Uterus (tissue), 2 donors: ENCODE results near the gene TRABD2B.

Experiments
- POLR2A ChIP-seq, 2 donors: fragments of 450-650 bp; IDR thresholded peaks; one replicate each; pipeline ENCODE4 v1.6.1; 2016; ENCODE audit warnings: antibody characterized with exemption in 2 of 2, mild to moderate bottlenecking in 1 of 2, moderate library complexity in 1 of 2
- TF ChIP-seq, protein P1 (sequence below), 4 experiments: fragments of 200-600 bp in 2 of 4; fragments of 450-650 bp in 2 of 4; sonication (generic) in 2 of 4; IDR thresholded peaks; one replicate each; pipeline ENCODE4 v1.5.1; 2016 to 2019; ENCODE audit warnings: antibody characterized with exemption in 4 of 4, mild to moderate bottlenecking in 2 of 4, moderate library complexity in 1 of 4

GRCh38 chr1:47853852-47854251 is 143.3 kb downstream of the TRABD2B start:
- TF ChIP-seq, protein P1, sequence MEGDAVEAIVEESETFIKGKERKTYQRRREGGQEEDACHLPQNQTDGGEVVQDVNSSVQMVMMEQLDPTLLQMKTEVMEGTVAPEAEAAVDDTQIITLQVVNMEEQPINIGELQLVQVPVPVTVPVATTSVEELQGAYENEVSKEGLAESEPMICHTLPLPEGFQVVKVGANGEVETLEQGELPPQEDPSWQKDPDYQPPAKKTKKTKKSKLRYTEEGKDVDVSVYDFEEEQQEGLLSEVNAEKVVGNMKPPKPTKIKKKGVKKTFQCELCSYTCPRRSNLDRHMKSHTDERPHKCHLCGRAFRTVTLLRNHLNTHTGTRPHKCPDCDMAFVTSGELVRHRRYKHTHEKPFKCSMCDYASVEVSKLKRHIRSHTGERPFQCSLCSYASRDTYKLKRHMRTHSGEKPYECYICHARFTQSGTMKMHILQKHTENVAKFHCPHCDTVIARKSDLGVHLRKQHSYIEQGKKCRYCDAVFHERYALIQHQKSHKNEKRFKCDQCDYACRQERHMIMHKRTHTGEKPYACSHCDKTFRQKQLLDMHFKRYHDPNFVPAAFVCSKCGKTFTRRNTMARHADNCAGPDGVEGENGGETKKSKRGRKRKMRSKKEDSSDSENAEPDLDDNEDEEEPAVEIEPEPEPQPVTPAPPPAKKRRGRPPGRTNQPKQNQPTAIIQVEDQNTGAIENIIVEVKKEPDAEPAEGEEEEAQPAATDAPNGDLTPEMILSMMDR (IDR thresholded peaks at IDR 0.05), result no peak
- TF ChIP-seq POLR2A (IDR thresholded peaks at IDR 0.05), result no peak
